Keratinocyte (primary cell): ENCODE results near the gene CCDC102A. TPM values are rescaled to one million over a fixed set of nuclear protein-coding genes. Genes with fewer than 3 reads are reported as not detected.

Experiments
- DNase-seq: peaks from one replicate; pipeline ENCODE4 v3.0.0-alpha.2; 2011; ENCODE audit warnings: low read depth, missing footprints, low spot score
- FAIRE-seq: peaks from 2 replicates; lab custom pipeline; 2011; peaks lifted over from hg19 to GRCh38; lab: Jason Lieb, UNC
- H2AFZ ChIP-seq: 2 replicates; pipeline ENCODE4 v1.6.0; 2012; ENCODE audit warnings: low read length, control low read depth, inconsistent platforms; ENCODE audit not compliant: control insufficient read depth
- H3K27ac ChIP-seq: 2 replicates; pipeline ENCODE4 v1.5.1; 2011; ENCODE audit warnings: low read length; ENCODE audit not compliant: control insufficient read depth, insufficient read depth
- H3K27me3 ChIP-seq: 3 replicates; pipeline ENCODE4 v1.6.0; 2011; ENCODE audit warnings: low read length; ENCODE audit not compliant: control insufficient read depth, insufficient read depth; ENCODE audit errors: extremely low read depth
- H3K36me3 ChIP-seq, 2 experiments: 2 replicates in 1 of 2; 3 replicates in 1 of 2; pipeline ENCODE4 v1.5.1; 2011; ENCODE audit warnings: low read length in 2 of 2, mild to moderate bottlenecking in 1 of 2; ENCODE audit not compliant: control insufficient read depth in 2 of 2, insufficient read depth in 2 of 2; ENCODE audit errors: extremely low read depth in 1 of 2
- H3K4me1 ChIP-seq: 3 replicates; pipeline ENCODE4 v1.5.1; 2011; ENCODE audit warnings: low read length; ENCODE audit not compliant: control insufficient read depth, insufficient read depth; ENCODE audit errors: extremely low read depth
- H3K4me2 ChIP-seq: 3 replicates; pipeline ENCODE4 v1.6.0; 2011; ENCODE audit warnings: low read depth, low read length; ENCODE audit not compliant: control insufficient read depth, insufficient read depth; ENCODE audit errors: extremely low read depth
- H3K4me3 ChIP-seq, 3 experiments: fragments of 200-600 bp in 1 of 3; sonication (generic) in 1 of 3; 2 replicates in 2 of 3; 3 replicates in 1 of 3; pipeline ENCODE4 v1.5.1; 2011 to 2016; ENCODE audit warnings: low read length in 3 of 3, mild to moderate bottlenecking in 3 of 3, control low read depth in 2 of 3, inconsistent platforms in 1 of 3, low read depth in 1 of 3, mixed read lengths in 1 of 3, mixed run types in 1 of 3, moderate library complexity in 1 of 3; ENCODE audit not compliant: control insufficient read depth in 2 of 3, insufficient read depth in 2 of 3; ENCODE audit errors: extremely low read depth in 1 of 3
- H3K79me2 ChIP-seq: 2 replicates; pipeline ENCODE4 v1.6.0; 2012; ENCODE audit warnings: low read length; ENCODE audit not compliant: control insufficient read depth, insufficient read depth
- H3K9ac ChIP-seq: 3 replicates; pipeline ENCODE4 v1.6.0; 2011; ENCODE audit warnings: low read length; ENCODE audit not compliant: control insufficient read depth, insufficient read depth; ENCODE audit errors: extremely low read depth
- H3K9me1 ChIP-seq: 3 replicates; pipeline ENCODE4 v1.6.0; 2011; ENCODE audit warnings: low read length; ENCODE audit not compliant: control insufficient read depth, insufficient read depth; ENCODE audit errors: extremely low read depth
- H3K9me3 ChIP-seq: 2 replicates; pipeline ENCODE4 v1.5.1; 2012; ENCODE audit warnings: low read depth, low read length; ENCODE audit not compliant: control insufficient read depth
- H4K20me1 ChIP-seq: 3 replicates; pipeline ENCODE4 v1.6.0; 2011; ENCODE audit warnings: low read length; ENCODE audit not compliant: control insufficient read depth, insufficient read depth; ENCODE audit errors: extremely low read depth
- CTCF ChIP-seq, 3 experiments: IDR thresholded peaks in 1 of 3; conservative IDR thresholded peaks in 1 of 3; optimal IDR thresholded peaks in 1 of 3; 2 replicates in 2 of 3; 3 replicates in 1 of 3; pipeline versions ENCODE3 to v1.5.1; 2011; ENCODE audit warnings: low read length in 3 of 3, mild to moderate bottlenecking in 3 of 3, moderate library complexity in 2 of 3, control low read depth in 1 of 3, inconsistent platforms in 1 of 3; ENCODE audit not compliant: insufficient read depth in 2 of 3; ENCODE audit errors: extremely low read depth in 1 of 3
- EZH2 ChIP-seq: IDR thresholded peaks from one replicate; pipeline ENCODE4 v1.6.1; 2012; ENCODE audit warnings: inconsistent platforms, mild to moderate bottlenecking, low read length, moderate library complexity
- dilution Hi-C: fragments of 300-500 bp; cut with MboI; formaldehyde crosslinking; loops from one replicate; pipeline ENCODE4 v1.7.0; 2020; ENCODE audit warnings: low sequenced_read_pairs; ENCODE audit not compliant: extremely low pct_ligation_motif_present
- polyA plus RNA-seq, 5 experiments: library from polyadenylated mRNA; depleted of rRNA in 3 of 5; stranded (reverse) in 3 of 5; stranded (forward) in 1 of 5; unstranded in 1 of 5; fragments of >200 nt; gene quantifications; 1 replicate in 1 of 5; 2 replicates in 3 of 5; 3 replicates in 1 of 5; pipeline versions ENCODE4 v1.2.1 to v1.2.3, GENCODE V29; 2011 to 2012; ENCODE audit warnings: missing spikeins in 2 of 5, low read depth in 1 of 5, low replicate concordance in 1 of 5

Gene CCDC102A
- polyA plus RNA-seq, 1 donor (not counting 4 experiments of a cell fraction or from before 2014, with no cell fraction given): 2.2 TPM

- Histone ChIP-seq H3K4me2 (no peak overlapping the region), H2AFZ (no peak overlapping the region), H3K4me3 (no peak overlapping the region), H3K9me3 (no peaks in the 10 kb centered on the region), H3K9ac (no peak overlapping the region), H3K9me1 (peaks cover 3% of the 10 kb centered on the region), H3K4me1 (peaks cover 15% of the 10 kb centered on the region), H3K79me2 (no peaks in the 10 kb centered on the region), H4K20me1 (no peaks in the 10 kb centered on the region), H3K27ac (no peak overlapping the region), H3K36me3 (no peaks in the 10 kb centered on the region), H3K27me3 (no peaks in the 10 kb centered on the region)
- TF ChIP-seq EZH2: no peak
- TF ChIP-seq CTCF (optimal IDR thresholded peaks at IDR 0.05 in 1 of 3, IDR thresholded peaks at IDR 0.05 in 1 of 3, conservative IDR thresholded peaks at IDR 0.05 in 1 of 3; ENCODE audit: extremely low read depth in 1 of 3, insufficient read depth in 2 of 3, low read length in 3 of 3): no peak
- dilution Hi-C loops: no loop called here
- DNase-seq: no peak
- FAIRE-seq: no peak
These were observed 4.0 kb upstream of the CCDC102A start for GRCh38 chr16:57540387-57540786.

- Histone ChIP-seq H3K27me3 (no peaks in the 10 kb centered on the region), H3K9me1 (peaks cover 3% of the 10 kb centered on the region), H3K9ac (no peak overlapping the region), H3K79me2 (no peaks in the 10 kb centered on the region), H4K20me1 (no peaks in the 10 kb centered on the region), H3K4me1 (peaks cover 15% of the 10 kb centered on the region), H3K9me3 (no peaks in the 10 kb centered on the region), H3K4me3 (no peak overlapping the region), H3K27ac (no peak overlapping the region), H3K36me3 (no peaks in the 10 kb centered on the region), H3K4me2 (no peak overlapping the region), H2AFZ (no peak overlapping the region)
- DNase-seq: no peak
- no peak for FAIRE-seq
- dilution Hi-C loops: no loop called here
- no peak for TF ChIP-seq CTCF (optimal IDR thresholded peaks at IDR 0.05 in 1 of 3, IDR thresholded peaks at IDR 0.05 in 1 of 3, conservative IDR thresholded peaks at IDR 0.05 in 1 of 3; ENCODE audit: extremely low read depth in 1 of 3, insufficient read depth in 2 of 3, low read length in 3 of 3)
- TF ChIP-seq EZH2: no peak
These were observed 2.9 kb upstream of the CCDC102A start for GRCh38 chr16:57539072-57539796.
